ENCODE results near the gene ZNF331.

ZNF331 gene

GRCh38 chr19:53579518-53579917 is 41.6 kb downstream of the ZNF331 start:
- DNase-seq = no peak

- DNase-seq = no peak
Observed at GRCh38 chr19:53580871-53581835, 43.2 kb downstream of the ZNF331 start.

GRCh38 chr19:53581871-53582279 is 43.9 kb downstream of the ZNF331 start:
- DNase-seq = no peak

DNA sequence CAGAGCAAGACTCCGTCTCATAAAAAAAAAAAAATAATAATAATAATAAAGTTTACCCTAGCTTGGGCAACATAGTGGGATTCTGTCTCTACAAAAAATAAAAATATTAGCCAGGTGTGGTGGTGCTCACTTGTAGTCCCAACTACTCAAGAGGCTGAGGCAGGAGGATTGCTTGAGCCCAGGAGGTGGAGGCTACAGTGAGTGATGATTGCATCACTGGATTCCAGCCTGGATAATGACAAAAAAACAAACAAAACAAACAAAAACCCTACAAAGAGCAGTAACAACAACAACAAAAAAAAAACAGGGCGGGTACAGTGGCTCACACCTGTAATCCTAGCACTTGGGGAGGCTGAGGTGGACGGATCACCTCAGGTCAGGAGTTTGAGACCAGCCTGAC is 45.2 kb downstream of the ZNF331 start:
- DNase-seq = no peak

GRCh38 chr19:53586277-53586691 is 48.3 kb downstream of the ZNF331 start:
- no peak for DNase-seq

DNA sequence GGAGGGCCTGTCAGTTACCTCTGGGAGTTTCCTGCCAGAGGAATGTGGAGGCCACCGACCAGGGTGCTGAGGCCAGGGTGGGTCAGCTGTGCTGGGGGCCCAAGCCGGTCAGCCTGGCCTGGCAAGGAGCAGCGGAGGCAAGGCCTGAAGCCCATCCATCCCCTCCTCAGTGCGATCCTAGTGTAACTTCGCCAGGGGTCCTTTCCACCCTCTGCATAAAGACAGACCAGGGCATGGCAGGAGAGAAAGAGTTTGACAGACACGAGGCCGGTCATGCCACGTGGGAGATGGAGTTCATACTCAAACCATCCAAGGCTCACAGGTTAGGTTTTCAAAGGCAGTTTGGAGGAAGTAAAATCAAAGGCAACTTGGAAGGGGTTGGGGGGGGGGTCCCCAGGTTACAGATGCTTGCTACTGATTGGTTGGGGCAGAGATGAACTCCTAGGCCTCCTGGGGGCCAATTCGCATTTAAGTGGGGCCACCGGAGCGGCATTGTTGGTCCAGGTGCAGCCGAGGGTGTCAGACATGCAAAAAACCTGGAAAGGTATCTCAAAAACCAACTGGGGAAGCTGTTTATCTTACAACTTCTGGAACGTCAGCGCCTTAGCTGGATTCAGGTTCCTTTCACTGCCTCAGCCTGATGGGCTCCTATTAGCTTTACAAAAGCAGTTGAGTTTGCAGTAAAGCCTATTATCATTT is 57.0 kb downstream of the ZNF331 start:
- no peak for DNase-seq

DNA sequence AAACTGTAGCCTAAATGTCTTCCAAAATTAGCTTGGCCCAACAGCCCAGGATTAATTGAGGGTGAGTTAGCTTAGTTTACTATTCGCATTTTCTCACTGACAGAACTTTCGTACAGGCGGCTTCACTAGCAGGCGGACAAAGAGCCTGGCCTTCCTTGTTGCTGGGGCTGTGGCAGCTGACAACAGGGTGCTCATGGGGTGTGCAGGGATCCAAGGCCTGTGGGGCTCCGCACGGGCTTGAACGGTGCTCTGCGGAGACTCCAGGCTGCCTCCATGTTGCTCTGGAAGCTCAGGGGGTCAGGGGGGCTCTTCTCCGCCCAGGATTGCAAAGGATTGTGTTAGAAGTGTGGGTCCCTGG is 57.5 kb downstream of the ZNF331 start:
- DNase-seq = no peak

GRCh38 chr19:53596056-53596455 is 58.1 kb downstream of the ZNF331 start:
- no peak for DNase-seq

- DNase-seq = no peak
Observed at GRCh38 chr19:53597023-53597422, 59.1 kb downstream of the ZNF331 start.

GRCh38 chr19:53598361-53598760 is 60.4 kb downstream of the ZNF331 start:
- no peak for DNase-seq

DNA sequence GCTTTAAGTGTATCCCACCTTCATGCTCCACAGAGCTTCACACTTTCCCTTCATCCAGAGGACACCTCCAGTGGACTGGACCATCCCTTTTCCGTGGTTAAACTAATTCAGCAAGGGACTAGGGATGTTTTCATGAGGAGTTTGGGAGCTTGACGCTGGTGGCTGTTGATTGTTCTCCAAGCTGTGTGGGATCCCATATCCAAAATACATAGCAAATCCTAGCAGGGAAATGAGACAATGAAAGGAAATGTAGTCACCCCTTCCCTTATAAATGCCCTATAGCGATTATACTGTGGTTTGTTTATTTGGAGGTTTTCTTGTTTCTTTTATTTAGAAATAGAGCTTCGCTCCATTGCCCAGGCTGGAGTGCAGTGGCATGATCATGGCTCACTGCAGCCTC is 62.3 kb downstream of the ZNF331 start:
- DNase-seq = no peak

GRCh38 chr19:53606031-53606430 is 68.1 kb downstream of the ZNF331 start:
- DNase-seq = no peak

- no peak for DNase-seq
Observed at GRCh38 chr19:53608381-53608780, 70.4 kb downstream of the ZNF331 start.

- no peak for DNase-seq
Observed at GRCh38 chr19:53612762-53613526, 75.0 kb downstream of the ZNF331 start.

DNA sequence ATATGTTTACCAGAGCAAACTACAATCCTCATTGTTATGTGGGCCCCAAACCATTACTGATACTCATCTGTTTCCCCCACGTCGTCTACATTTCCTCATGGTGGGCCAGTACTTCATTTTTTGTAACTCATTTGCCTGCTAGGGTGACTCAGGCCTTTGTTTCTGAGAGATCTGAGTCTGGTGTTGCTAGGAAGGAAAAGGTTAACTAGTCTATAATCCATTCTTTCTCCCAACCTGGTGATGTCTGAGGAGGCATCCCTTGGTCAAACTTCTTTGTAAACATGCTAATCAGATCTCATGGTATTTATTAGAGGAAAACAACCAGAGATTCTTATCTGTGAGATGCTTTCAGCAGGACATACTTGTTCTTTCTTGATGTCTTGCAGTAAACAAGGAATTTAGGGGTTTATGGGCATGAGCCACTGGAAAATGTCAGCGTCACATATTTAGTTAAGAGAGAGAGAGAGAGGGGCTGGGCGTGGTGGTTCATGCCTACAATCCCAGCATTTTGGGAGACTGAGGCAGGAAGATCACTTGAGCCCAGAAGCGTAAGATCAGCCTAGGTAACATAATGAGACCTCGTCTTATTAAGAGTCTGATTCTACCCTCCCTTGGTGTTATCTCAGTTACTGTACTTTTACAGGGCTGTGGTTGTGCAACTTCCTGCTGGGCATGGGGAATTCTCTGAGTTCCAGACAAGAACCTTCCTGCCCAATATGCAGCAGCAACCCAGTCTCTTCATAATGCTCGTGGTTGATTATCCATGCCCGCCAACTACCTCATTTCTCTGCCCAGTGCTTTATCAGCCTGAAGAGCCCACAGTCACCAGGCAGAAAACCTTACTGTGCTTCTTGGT is 84.2 kb downstream of the ZNF331 start:
- DNase-seq = no peak

- no peak for DNase-seq
Observed at GRCh38 chr19:53624771-53625545, 87.0 kb downstream of the ZNF331 start.

- DNase-seq = no peak
Observed at GRCh38 chr19:53626486-53626885, 88.5 kb downstream of the ZNF331 start.

DNA sequence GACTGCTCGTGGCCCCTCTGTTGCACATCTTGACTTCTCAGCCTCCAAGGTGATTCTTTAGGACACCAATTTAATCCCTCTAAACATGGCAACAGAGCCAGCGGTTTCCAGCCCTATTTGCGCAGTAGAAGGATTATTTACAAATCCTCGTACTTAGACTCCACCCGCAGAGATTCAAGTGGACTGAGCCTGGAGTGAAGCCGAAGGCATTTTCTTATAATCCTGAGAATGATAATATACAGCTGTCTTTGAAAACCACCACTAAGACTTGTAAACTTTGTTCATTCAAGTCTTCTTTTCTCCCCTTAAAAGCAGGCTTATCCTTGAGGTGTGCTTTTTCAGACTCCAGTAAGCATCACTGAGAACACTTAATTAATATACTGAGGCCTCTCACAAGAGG is 89.0 kb downstream of the ZNF331 start:
- DNase-seq = no peak

All from CD4-positive, alpha-beta T cell treated with Interleukin-21 for 1 hour (primary cell).